GM21619 (cell line): ENCODE data around the gene ZNF592.

Source experiments
- ATAC-seq: cut with Tn5 transposase; IDR thresholded peaks from one replicate; pipeline ENCODE4 v1.9.1; 2021; ENCODE audit not compliant: unreplicated experiment

Gene ZNF592

DNA sequence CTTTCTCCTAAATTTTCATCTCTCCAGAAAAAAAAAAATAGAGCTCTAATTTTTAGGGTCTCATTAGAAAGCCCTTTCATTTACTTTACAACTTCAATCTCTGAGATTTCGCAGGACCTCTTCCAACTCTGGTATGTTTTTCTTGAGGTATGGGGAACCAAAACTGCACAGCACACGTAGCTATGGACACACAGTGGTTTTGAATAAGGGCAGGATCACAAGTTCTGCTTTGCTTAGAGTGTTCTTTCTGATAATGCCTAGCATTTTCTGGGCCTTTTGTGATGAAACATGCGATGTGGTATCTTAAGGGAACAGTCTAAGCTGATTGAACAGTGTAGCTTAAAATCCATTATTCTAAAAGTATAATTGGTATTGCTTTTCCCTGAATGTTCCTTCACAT is 25.3 kb downstream of the ZNF592 start:
- ATAC-seq = no peak

DNA sequence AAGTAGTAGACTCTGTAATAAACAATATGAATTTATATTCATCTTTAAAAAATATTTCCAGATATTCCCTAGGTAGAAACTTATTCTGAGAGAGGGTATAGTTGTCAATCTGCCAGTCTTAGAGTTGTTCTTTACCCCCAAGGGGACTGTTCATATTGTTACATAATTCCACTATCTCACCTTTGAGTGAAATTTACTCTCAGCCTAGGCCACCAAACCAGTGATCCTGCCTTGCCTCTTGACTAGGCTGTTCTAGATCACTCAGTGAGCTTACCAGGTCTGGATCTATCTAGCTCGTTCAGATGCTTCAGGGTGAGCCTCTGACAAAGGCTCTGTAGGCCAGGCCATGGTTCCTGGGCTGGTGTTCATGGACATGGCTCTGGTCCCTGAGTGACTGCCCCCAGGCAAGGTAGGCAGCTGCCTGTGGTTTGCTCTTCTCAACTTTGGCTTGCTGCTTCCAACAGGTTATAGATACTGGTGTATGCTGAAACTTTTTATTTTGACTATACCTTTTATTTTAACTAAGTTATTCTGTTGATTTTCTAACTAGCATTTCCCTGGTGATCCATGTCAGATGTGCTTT is 27.6 kb downstream of the ZNF592 start:
- no peak for ATAC-seq

DNA sequence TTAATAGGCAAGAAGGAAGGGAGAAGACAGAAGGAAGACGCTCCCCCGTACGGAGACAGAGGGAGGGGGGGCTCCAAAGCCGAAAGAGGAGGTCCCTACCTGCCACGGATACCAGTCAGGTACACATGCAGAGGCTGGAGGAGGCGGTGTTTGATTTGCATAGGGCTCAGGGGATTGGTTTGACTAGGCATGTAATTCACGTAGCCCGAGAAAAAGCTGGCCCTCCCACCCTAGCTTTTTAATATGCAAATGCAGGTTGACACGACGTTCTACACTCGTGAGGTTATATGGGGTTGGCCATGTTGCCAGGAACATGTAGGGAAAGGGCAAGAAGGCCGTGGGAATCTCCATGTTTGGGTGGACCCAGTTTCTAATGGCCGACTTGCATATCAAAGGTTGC is 29.8 kb downstream of the ZNF592 start:
- ATAC-seq = no peak

GRCh38 chr15:84780492-84780891 is 32.1 kb downstream of the ZNF592 start:
- ATAC-seq = no peak

DNA sequence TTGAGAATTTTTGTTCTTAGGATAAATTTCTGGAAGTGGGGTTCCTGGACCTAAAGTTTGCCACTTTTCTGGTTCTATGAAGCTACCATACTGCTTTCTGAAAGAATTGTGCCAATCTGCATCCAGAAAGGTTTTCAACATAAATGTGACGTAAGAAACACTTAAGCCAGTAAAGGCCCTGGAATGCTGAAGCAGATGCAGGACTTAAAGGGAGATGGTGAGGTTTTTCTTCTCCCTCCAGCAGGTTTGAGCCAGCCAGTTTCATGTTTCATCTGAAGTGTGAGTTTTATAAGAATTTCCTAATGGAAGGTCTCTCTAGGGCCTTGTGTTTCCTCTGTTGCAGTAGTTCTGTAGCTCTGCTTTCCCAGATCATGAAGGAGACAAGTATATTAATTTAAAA is 33.1 kb downstream of the ZNF592 start:
- no peak for ATAC-seq

DNA sequence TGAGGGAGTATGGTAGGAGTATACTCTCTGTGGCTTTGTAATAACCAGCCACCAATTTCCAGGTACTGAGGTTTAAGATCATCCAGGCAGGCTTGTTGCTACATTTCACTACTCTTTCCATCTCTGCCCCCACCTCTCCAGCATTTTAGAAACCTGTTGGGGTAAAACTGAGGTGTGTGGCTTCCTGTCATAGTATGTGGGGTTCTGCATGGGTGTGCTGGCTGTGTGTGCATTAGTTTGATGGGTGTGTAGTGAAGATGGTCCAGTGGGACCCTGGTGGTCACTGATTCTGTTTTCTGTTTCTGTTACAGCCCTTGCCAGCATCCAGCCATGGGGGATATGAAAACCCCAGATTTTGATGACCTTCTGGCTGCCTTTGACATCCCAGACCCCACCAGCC is 34.0 kb downstream of the ZNF592 start:
- peak; percentile 48 for ATAC-seq

DNA sequence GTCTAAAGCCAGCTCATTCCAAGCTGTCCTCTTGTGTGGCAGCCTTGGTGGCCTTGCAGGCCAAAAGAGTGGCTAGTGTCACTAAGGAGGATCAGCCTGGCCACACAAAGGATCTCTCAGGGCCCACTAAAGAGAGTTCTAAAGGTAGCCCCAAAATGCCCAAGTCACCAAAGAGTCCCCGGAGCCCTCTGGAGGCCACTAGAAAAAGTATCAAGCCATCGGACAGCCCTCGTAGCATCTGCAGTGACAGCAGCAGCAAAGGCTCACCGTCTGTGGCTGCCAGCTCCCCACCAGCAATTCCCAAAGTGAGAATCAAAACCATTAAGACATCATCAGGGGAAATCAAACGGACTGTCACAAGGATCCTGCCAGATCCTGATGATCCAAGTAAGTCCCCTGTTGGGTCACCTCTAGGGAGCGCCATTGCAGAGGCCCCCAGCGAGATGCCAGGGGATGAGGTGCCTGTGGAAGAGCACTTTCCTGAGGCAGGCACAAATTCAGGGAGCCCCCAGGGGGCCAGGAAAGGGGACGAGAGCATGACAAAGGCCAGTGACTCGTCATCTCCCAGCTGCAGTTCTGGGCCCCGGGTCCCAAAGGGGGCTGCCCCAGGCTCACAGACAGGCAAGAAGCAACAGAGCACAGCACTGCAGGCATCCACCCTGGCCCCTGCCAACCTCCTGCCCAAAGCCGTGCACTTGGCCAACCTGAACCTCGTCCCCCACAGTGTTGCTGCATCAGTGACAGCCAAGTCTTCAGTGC is 35.3 kb downstream of the ZNF592 start:
- ATAC-seq = no peak

DNA sequence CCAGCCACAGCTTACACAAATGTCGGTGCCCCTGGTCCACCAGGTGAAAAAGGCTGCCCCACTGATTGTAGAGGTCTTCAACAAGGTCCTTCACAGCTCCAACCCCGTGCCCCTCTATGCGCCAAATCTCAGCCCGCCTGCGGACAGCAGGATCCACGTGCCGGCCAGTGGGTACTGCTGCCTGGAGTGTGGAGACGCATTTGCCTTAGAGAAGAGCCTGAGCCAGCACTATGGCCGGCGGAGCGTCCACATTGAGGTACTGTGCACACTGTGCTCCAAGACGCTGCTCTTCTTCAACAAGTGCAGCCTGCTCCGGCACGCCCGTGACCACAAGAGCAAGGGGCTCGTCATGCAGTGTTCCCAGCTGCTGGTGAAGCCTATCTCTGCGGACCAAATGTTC is 35.9 kb downstream of the ZNF592 start:
- no peak for ATAC-seq

DNA sequence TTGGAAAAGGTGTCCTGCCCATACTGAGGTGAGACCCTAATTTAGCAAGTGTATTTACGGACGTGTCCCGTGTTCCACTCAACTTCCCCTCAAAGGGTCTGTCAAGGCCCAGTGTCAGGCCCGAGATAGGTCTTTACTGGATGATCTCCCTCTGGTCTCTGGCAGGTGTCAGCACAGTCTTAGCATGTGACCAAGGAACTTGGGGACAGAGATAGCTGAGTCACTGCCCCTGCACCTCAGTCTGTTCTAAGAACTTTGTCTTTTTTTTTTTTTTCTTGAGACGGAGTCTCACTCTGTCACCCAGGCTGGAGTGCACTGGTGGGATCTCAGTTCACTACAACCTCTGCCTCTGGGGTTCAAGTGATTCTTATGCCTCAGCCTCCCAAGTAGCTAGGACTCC is 36.7 kb downstream of the ZNF592 start:
- ATAC-seq = no peak

GRCh38 chr15:84788500-84788899 is 40.1 kb downstream of the ZNF592 start:
- no peak for ATAC-seq

GRCh38 chr15:84789762-84790161 is 41.4 kb downstream of the ZNF592 start:
- ATAC-seq = no peak

DNA sequence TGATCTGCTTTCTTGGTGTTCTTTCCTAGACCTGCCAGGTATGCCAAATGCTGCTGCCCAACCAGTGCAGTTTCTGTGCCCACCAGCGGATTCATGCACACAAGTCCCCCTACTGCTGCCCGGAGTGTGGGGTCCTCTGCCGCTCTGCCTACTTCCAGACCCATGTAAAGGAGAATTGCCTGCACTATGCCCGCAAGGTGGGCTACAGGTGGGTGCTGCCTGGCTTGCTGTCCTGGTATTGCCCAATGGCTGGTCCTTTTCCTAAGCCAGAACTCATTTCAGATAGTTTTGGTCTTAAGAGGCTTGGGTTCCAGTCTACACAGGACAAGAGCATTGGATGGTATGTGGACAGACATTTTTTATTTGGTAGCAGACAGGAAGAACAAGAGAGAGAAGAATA is 42.3 kb downstream of the ZNF592 start:
- ATAC-seq = no peak

GRCh38 chr15:84791763-84792162 is 43.4 kb downstream of the ZNF592 start:
- ATAC-seq = no peak

- no peak for ATAC-seq
Observed at GRCh38 chr15:84793431-84794161, 45.2 kb downstream of the ZNF592 start.

GRCh38 chr15:84794162-84794547 is 45.8 kb downstream of the ZNF592 start:
- ATAC-seq = no peak

- no peak for ATAC-seq
Observed at GRCh38 chr15:84795186-84795585, 46.8 kb downstream of the ZNF592 start.

DNA sequence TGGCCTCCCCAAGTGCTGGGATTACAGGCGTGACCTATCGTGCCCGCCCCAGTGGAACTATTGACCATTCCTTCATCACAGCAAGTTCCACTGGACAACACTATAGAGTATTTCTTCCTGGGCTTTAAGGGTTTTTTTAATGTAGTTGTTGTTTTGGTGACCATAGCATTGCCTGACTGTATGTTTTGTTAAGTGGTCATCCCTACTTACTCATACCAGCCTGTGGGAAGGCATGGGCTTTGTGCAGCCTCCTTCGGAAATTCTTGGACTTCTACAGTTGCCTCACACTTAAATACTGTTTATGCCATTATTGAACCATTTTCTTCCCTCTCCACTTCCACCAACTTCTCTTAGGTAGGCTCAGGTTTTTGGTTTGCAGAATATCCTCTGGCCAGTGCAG is 48.8 kb downstream of the ZNF592 start:
- no peak for ATAC-seq

GRCh38 chr15:84797801-84798200 is 49.4 kb downstream of the ZNF592 start:
- ATAC-seq = no peak

DNA sequence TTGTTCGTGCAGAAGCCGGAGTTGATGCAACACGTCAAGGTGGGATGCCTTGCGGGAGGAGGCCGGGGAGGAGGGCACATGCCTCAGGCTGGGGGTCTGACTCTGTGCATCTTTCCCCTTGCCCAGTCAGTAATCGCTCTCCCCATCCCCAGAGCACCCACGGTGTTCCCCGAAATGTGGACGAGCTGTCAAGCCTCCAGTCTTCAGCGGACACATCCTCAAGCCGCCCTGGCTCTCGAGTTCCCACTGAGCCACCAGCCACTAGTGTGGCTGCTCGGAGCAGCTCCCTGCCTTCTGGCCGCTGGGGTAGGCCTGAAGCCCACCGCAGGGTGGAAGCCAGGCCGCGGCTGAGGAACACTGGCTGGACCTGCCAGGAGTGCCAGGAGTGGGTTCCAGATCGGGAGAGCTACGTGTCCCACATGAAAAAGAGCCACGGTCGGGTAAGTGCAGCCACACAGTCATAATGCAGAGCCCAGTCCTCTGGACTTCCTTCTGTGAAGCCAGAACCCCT is 50.1 kb downstream of the ZNF592 start:
- no peak for ATAC-seq

DNA sequence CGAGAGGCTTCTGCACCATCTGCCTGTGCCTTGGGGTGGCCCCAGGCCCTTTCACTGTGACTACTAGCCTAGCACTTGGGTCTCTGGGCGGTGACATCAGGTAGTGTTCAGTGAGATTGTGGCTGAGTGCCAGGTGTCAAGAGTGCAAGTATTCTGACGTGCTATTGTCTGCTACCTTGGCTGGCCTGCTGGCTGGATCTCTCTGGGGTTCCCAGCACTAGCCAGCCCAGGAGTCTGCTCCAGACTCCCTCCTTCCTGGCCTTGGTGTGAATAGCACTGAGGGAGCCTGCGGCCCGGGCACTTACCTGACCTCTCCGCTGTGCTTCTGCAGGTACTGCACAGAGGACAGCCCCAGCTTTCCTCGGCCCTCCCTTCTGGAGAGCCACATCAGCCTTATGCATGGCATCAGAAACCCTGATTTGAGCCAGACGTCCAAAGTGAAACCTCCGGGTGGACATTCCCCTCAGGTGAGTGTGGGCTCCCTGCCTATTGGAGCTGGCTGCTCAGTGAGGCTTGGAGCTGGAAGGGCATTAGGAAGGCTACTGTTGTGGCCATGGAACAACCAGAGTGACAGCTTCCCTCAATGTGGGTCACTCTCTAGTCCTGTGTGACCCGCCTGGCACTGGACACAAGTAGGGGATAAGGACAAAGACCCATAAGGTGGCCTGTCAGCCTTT is 51.3 kb downstream of the ZNF592 start:
- ATAC-seq = no peak

DNA sequence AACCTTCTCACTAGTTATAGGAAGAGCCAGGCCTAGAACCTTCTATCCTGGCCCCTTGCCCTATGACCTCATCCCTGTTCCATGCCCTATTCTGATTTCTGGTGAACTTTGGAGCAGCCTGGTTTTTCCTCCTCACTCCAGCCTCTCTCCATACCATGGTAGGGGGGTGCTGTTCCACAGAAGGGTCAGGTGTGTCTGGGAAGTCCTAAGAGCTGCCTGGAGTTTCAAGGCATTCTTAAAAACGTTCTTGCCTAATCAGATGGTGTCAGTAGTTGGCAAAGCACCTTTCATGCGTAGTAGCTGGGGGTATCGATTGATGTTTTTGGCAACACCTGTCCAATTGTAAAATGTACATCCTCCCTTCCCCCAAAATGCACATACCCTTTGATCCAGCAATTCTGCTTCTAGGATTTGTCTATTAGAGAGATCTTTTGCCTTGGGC is 52.0 kb downstream of the ZNF592 start:
- ATAC-seq = no peak
